ENCODE results near the gene CDCP1.
"Not testable (repeated sequence)": the region's sequence is repeated elsewhere in the genome, so short reads cannot be mapped to it uniquely, and the experiment has no call there.

The CDCP1 gene

DNA sequence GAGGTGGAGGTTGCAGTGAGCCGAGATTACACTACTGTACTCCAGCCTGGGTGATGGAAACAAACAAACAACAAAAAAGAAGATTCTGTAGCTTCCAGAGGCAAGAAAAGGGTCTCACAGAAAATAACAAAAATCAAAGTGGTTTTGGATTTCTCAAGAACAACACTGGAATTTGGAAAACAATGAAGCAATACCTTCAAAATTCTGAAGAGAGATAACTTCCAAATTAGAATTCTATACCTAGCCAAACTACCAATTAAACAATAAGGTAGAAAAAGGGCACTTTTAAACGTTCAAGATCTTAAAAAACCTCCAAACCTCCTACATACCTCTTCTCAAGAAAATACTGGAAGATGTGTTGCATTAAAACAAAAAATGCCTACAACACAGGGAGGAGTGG, 4.9 kb upstream of the CDCP1 start:
- 67% methylated on average over 1 of the region's 2 CpGs for WGBS (ENCODE audit: insufficient coverage)

GRCh38 chr3:45148921-45149320, 2.7 kb upstream of the CDCP1 start:
- Histone ChIP-seq H3K4me1 (ENCODE audit: control extremely low read depth in 1 of 4, control insufficient read depth in 4 of 4, insufficient read depth in 4 of 4, low read length in 3 of 4) (peaks cover 2 to 23% (median 21%) of the 10 kb centered on the region in 4 experiments), H3K27me3 (replicated peaks in 2 of 5; ENCODE audit: control insufficient read depth in 4 of 5, insufficient read depth in 5 of 5, low read length in 4 of 5) (peaks cover 0 to 16% (median 9%) of the 10 kb centered on the region in 5 experiments), H3K4me3 (ENCODE audit: control insufficient read depth in 1 of 7, extremely low read depth in 1 of 7, insufficient read depth in 4 of 7, low read depth in 2 of 7, low read length in 6 of 7) (no peak overlapping the region), H3K36me3 (ENCODE audit: control insufficient read depth in 4 of 4, insufficient read depth in 4 of 4, low read length in 3 of 4) (no peaks in the 10 kb centered on the region), H3K27ac (ENCODE audit: insufficient read depth in 1 of 2, low read depth in 1 of 2, low read length in 2 of 2, poor library complexity in 1 of 2, severe bottlenecking in 2 of 2) (no peak overlapping the region), H3K9me3 (ENCODE audit: control extremely low read depth in 1 of 5, control insufficient read depth in 4 of 5, insufficient read depth in 2 of 5, low read depth in 1 of 5, low read length in 4 of 5) (peaks cover 0 to 7% (median 3%) of the 10 kb centered on the region in 5 experiments)
- POLR2A ChIA-PET: no interaction called here
- no peak for DNase-seq
- CTCF ChIA-PET: interaction anchor here (1.2 kb wide), 1 partner anchor 110 kb away, joined by 4 read pairs; no protein-coding TSS in a partner anchor
- WGBS (ENCODE audit: insufficient coverage): 83% methylated on average over 1 of the region's 2 CpGs

More for the DNA sequence above, 4.9 kb upstream of the CDCP1 start:
- no peak for DNase-seq
- H3K27me3 ChIP-seq (replicated peaks in 2 of 5; ENCODE audit: control insufficient read depth in 4 of 5, insufficient read depth in 5 of 5, low read length in 4 of 5): peaks cover 0 to 16% (median 9%) of the 10 kb centered on the region in 5 experiments
- peaks cover 0 to 5% (median 4%) of the 10 kb centered on the region in 4 experiments for H3K4me1 ChIP-seq (ENCODE audit: control extremely low read depth in 1 of 4, control insufficient read depth in 4 of 4, insufficient read depth in 4 of 4, low read length in 3 of 4)
- H3K9me3 ChIP-seq (ENCODE audit: control extremely low read depth in 1 of 5, control insufficient read depth in 4 of 5, insufficient read depth in 2 of 5, low read depth in 1 of 5, low read length in 4 of 5): peaks cover 0 to 7% (median 3%) of the 10 kb centered on the region in 5 experiments
- POLR2A ChIA-PET: no interaction called here
- CTCF ChIA-PET: no interaction called here
- H3K36me3 ChIP-seq (ENCODE audit: control insufficient read depth in 4 of 4, insufficient read depth in 4 of 4, low read length in 3 of 4): no peaks in the 10 kb centered on the region
- H3K4me3 ChIP-seq (ENCODE audit: control insufficient read depth in 1 of 7, extremely low read depth in 1 of 7, insufficient read depth in 4 of 7, low read depth in 2 of 7, low read length in 6 of 7): no peak overlapping the region
- H3K27ac ChIP-seq (ENCODE audit: insufficient read depth in 1 of 2, low read depth in 1 of 2, low read length in 2 of 2, poor library complexity in 1 of 2, severe bottlenecking in 2 of 2): no peak overlapping the region

- H3K9me3 ChIP-seq (ENCODE audit: control extremely low read depth in 1 of 5, control insufficient read depth in 4 of 5, insufficient read depth in 2 of 5, low read depth in 1 of 5, low read length in 4 of 5): no peaks in the 10 kb centered on the region
- whole genome bisulfite sequencing (ENCODE audit: insufficient coverage): 6% methylated on average over 15 of the region's 15 CpGs
- POLR2A ChIA-PET: no interaction called here
These were observed 955 bp downstream of the CDCP1 start for GRCh38 chr3:45145223-45145622.

GRCh38 chr3:45143673-45144671, 2.2 kb downstream of the CDCP1 start:
- ChIA-PET CTCF (no interaction called here), POLR2A (no interaction called here)
- Histone ChIP-seq H3K4me3 (ENCODE audit: control insufficient read depth in 1 of 7, extremely low read depth in 1 of 7, insufficient read depth in 4 of 7, low read depth in 2 of 7, low read length in 6 of 7) (peak overlapping the region in 6 of 7 experiments; percentile 6 to 95 (median 64)), H3K27ac (ENCODE audit: insufficient read depth in 1 of 2, low read depth in 1 of 2, low read length in 2 of 2, poor library complexity in 1 of 2, severe bottlenecking in 2 of 2) (peak overlapping the region; percentile 26 to 69), H3K27me3 (replicated peaks in 2 of 5; ENCODE audit: control insufficient read depth in 4 of 5, insufficient read depth in 5 of 5, low read length in 4 of 5) (peaks cover 0 to 16% (median 9%) of the 10 kb centered on the region in 5 experiments), H3K36me3 (ENCODE audit: control insufficient read depth in 4 of 4, insufficient read depth in 4 of 4, low read length in 3 of 4) (no peaks in the 10 kb centered on the region), H3K4me1 (ENCODE audit: control extremely low read depth in 1 of 4, control insufficient read depth in 4 of 4, insufficient read depth in 4 of 4, low read length in 3 of 4) (peaks cover 2 to 25% (median 22%) of the 10 kb centered on the region in 4 experiments), H3K9me3 (ENCODE audit: control extremely low read depth in 1 of 5, control insufficient read depth in 4 of 5, insufficient read depth in 2 of 5, low read depth in 1 of 5, low read length in 4 of 5) (no peaks in the 10 kb centered on the region)
- 36% methylated on average over 3 of the region's 6 CpGs for WGBS (ENCODE audit: insufficient coverage)
- DNase-seq: peak; percentile 82 to 93 (median 89)

More at GRCh38 chr3:45145223-45145622, 955 bp downstream of the CDCP1 start:
- peak in 2 of 3 donors; percentile 29 to 41 for DNase-seq
- Histone ChIP-seq H3K4me3 (ENCODE audit: control insufficient read depth in 1 of 7, extremely low read depth in 1 of 7, insufficient read depth in 4 of 7, low read depth in 2 of 7, low read length in 6 of 7) (peak overlapping the region; percentile 71 to 95 (median 84)), H3K4me1 (ENCODE audit: control extremely low read depth in 1 of 4, control insufficient read depth in 4 of 4, insufficient read depth in 4 of 4, low read length in 3 of 4) (peaks cover 2 to 25% (median 22%) of the 10 kb centered on the region in 4 experiments), H3K27me3 (replicated peaks in 2 of 5; ENCODE audit: control insufficient read depth in 4 of 5, insufficient read depth in 5 of 5, low read length in 4 of 5) (peaks cover 0 to 16% (median 9%) of the 10 kb centered on the region in 5 experiments), H3K36me3 (ENCODE audit: control insufficient read depth in 4 of 4, insufficient read depth in 4 of 4, low read length in 3 of 4) (no peaks in the 10 kb centered on the region), H3K27ac (ENCODE audit: insufficient read depth in 1 of 2, low read depth in 1 of 2, low read length in 2 of 2, poor library complexity in 1 of 2, severe bottlenecking in 2 of 2) (peak overlapping the region in 1 of 2 experiments; percentile 14)
- CTCF ChIA-PET: no interaction called here

GRCh38 chr3:45140770-45141155, 5.4 kb downstream of the CDCP1 start:
- CTCF ChIA-PET; H3K4me3 ChIP-seq (ENCODE audit: control insufficient read depth in 1 of 7, extremely low read depth in 1 of 7, insufficient read depth in 4 of 7, low read depth in 2 of 7, low read length in 6 of 7); POLR2A ChIA-PET; H3K36me3 ChIP-seq (ENCODE audit: control insufficient read depth in 4 of 4, insufficient read depth in 4 of 4, low read length in 3 of 4); H3K9me3 ChIP-seq (ENCODE audit: control extremely low read depth in 1 of 5, control insufficient read depth in 4 of 5, insufficient read depth in 2 of 5, low read depth in 1 of 5, low read length in 4 of 5); H3K27ac ChIP-seq (ENCODE audit: insufficient read depth in 1 of 2, low read depth in 1 of 2, low read length in 2 of 2, poor library complexity in 1 of 2, severe bottlenecking in 2 of 2); H3K27me3 ChIP-seq (replicated peaks in 2 of 5; ENCODE audit: control insufficient read depth in 4 of 5, insufficient read depth in 5 of 5, low read length in 4 of 5); DNase-seq: not testable (repeated sequence)
- peaks cover 4 to 21% (median 14%) of the 10 kb centered on the region in 4 experiments for H3K4me1 ChIP-seq (ENCODE audit: control extremely low read depth in 1 of 4, control insufficient read depth in 4 of 4, insufficient read depth in 4 of 4, low read length in 3 of 4)
- 100% methylated on average over 2 of the region's 4 CpGs for WGBS (ENCODE audit: insufficient coverage)

DNA sequence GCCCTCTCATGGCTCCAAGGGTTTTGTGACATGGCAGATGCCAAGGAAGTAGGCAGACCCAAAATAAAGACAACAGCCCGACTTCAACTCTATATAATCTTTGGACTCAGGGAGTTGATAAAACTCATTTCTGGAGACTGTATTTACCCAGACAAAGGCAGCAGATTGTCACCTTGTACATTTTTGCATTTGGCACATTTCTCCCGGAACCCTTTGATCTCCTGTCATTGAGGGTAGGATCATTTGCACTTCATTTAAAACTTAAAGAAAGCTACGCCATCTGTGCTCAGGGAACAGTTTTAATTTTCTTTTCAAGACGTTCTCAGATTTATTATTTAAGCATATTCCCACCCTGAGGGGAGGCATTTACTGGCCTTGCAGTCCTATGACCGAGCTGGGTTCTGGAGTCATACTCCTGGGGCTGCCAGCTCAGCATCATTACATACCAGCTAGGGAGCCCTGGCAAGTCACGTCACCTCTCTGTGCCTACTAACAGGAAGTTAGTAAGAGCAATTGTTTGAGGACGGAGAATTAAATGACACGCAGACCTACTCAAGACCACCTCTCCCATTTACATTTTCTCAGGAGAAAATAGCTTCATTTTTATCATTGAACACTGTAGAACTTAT, 5.9 kb downstream of the CDCP1 start:
- no peaks in the 10 kb centered on the region for H3K27me3 ChIP-seq (replicated peaks in 2 of 5; ENCODE audit: control insufficient read depth in 4 of 5, insufficient read depth in 5 of 5, low read length in 4 of 5)
- H3K4me1 ChIP-seq (ENCODE audit: control extremely low read depth in 1 of 4, control insufficient read depth in 4 of 4, insufficient read depth in 4 of 4, low read length in 3 of 4): peaks cover 4 to 16% (median 9%) of the 10 kb centered on the region in 4 experiments
- ChIA-PET POLR2A (no interaction called here), CTCF (no interaction called here)
- H3K4me3 ChIP-seq (ENCODE audit: control insufficient read depth in 1 of 7, extremely low read depth in 1 of 7, insufficient read depth in 4 of 7, low read depth in 2 of 7, low read length in 6 of 7): no peak overlapping the region
- DNase-seq: no peak
- H3K27ac ChIP-seq (ENCODE audit: insufficient read depth in 1 of 2, low read depth in 1 of 2, low read length in 2 of 2, poor library complexity in 1 of 2, severe bottlenecking in 2 of 2): no peak overlapping the region
- 80% methylated on average over 5 of the region's 8 CpGs for WGBS (ENCODE audit: insufficient coverage)
- H3K9me3 ChIP-seq (ENCODE audit: control extremely low read depth in 1 of 5, control insufficient read depth in 4 of 5, insufficient read depth in 2 of 5, low read depth in 1 of 5, low read length in 4 of 5): no peaks in the 10 kb centered on the region
- H3K36me3 ChIP-seq (ENCODE audit: control insufficient read depth in 4 of 4, insufficient read depth in 4 of 4, low read length in 3 of 4): no peaks in the 10 kb centered on the region
